ENCODE data around the gene NEU2.

- TF ChIP-seq CTCF (IDR thresholded peaks at IDR 0.05): no peak
- TF ChIP-seq POLR2A (IDR thresholded peaks at IDR 0.05): no peak
These were observed 20.8 kb upstream of the NEU2 start for GRCh38 chr2:233011702-233012131.

Measured in heart left ventricle (tissue), 13 donors.